A549 (cell line): ENCODE measurements around the gene XPO5.

ENCODE experiments used
- FOSL2 ChIP-seq, 2 experiments: fragments of 450-650 bp in 1 of 2; fragments of >200 bp in 1 of 2; sonication (Bioruptor Twin) in 1 of 2; formaldehyde crosslinking; IDR thresholded peaks; 2 replicates each; pipeline versions ENCODE4 v1.5.0 to v1.6.1; 2016 to 2020; ENCODE audit warnings: mild to moderate bottlenecking in 1 of 2, moderate library complexity in 1 of 2
- HDAC2 ChIP-seq: fragments of 200-600 bp; sonication (generic); IDR thresholded peaks from 2 replicates; pipeline ENCODE4 v1.6.1; 2016
- JUN ChIP-seq, 2 experiments: fragments of >200 bp; sonication (Bioruptor Twin); formaldehyde crosslinking; IDR thresholded peaks; 2 replicates in 1 of 2; 3 replicates in 1 of 2; pipeline ENCODE4 v1.6.1; 2016 to 2017
- JUNB ChIP-seq: fragments of >200 bp; sonication (Bioruptor Twin); formaldehyde crosslinking; IDR thresholded peaks from 2 replicates; pipeline ENCODE4 v1.6.1; 2016
- RFX5 ChIP-seq: fragments of 450-650 bp; IDR thresholded peaks from 2 replicates; pipeline ENCODE4 v1.7.1; 2014; ENCODE audit warnings: antibody characterized with exemption, mild to moderate bottlenecking, moderate library complexity
- SMC3 ChIP-seq: fragments of >200 bp; sonication (Bioruptor Twin); formaldehyde crosslinking; IDR thresholded peaks from 3 replicates; pipeline ENCODE4 v1.6.1; 2018; ENCODE audit warnings: inconsistent platforms
- SREBF2 ChIP-seq: fragments of 450-650 bp; IDR thresholded peaks from 2 replicates; pipeline ENCODE4 v1.6.1; 2014; ENCODE audit warnings: mild to moderate bottlenecking, moderate library complexity
- TF ChIP-seq, protein P1 (sequence below): IDR thresholded peaks from 2 replicates; pipeline ENCODE4 v1.6.1; 2012
- TF ChIP-seq, protein P2 (sequence below): fragments of >200 bp; sonication (Bioruptor Twin); formaldehyde crosslinking; IDR thresholded peaks from 3 replicates; pipeline ENCODE4 v1.5.1; 2016
- TF ChIP-seq, protein P3 (sequence below): fragments of 450-650 bp; IDR thresholded peaks from 2 replicates; pipeline ENCODE4 v1.6.1; 2014; ENCODE audit warnings: antibody characterized with exemption

- TF ChIP-seq FOSL2 (IDR thresholded peaks at IDR 0.05) (no peak), FOSL2 (CRISPR knock-in tag; IDR thresholded peaks at IDR 0.05) (no peak), SMC3 (no peak), JUN (IDR thresholded peaks at IDR 0.05) (no peak), HDAC2 (no peak), JUNB (no peak), SREBF2 (no peak), RFX5 (no peak)
- TF ChIP-seq, protein P1, sequence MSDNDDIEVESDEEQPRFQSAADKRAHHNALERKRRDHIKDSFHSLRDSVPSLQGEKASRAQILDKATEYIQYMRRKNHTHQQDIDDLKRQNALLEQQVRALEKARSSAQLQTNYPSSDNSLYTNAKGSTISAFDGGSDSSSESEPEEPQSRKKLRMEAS = no peak
- TF ChIP-seq, protein P2, sequence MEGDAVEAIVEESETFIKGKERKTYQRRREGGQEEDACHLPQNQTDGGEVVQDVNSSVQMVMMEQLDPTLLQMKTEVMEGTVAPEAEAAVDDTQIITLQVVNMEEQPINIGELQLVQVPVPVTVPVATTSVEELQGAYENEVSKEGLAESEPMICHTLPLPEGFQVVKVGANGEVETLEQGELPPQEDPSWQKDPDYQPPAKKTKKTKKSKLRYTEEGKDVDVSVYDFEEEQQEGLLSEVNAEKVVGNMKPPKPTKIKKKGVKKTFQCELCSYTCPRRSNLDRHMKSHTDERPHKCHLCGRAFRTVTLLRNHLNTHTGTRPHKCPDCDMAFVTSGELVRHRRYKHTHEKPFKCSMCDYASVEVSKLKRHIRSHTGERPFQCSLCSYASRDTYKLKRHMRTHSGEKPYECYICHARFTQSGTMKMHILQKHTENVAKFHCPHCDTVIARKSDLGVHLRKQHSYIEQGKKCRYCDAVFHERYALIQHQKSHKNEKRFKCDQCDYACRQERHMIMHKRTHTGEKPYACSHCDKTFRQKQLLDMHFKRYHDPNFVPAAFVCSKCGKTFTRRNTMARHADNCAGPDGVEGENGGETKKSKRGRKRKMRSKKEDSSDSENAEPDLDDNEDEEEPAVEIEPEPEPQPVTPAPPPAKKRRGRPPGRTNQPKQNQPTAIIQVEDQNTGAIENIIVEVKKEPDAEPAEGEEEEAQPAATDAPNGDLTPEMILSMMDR = no peak
- TF ChIP-seq, protein P3, sequence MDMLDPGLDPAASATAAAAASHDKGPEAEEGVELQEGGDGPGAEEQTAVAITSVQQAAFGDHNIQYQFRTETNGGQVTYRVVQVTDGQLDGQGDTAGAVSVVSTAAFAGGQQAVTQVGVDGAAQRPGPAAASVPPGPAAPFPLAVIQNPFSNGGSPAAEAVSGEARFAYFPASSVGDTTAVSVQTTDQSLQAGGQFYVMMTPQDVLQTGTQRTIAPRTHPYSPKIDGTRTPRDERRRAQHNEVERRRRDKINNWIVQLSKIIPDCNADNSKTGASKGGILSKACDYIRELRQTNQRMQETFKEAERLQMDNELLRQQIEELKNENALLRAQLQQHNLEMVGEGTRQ = no peak
Measured at GRCh38 chr6:43613721-43614395, 38.0 kb upstream of the XPO5 start.
